ENCODE data around the gene QRFP. TPM values are rescaled to one million over a fixed set of nuclear protein-coding genes. Genes with fewer than 3 reads are reported as not detected.

Gene QRFP
- total RNA-seq, 1 donor from 2014 or later, result not detected

GRCh38 chr9:130882696-130883225, 13.9 kb downstream of the QRFP start:
- intact Hi-C loops (cut with DNase I), result no loop called here
- DNase-seq, result no peak
- no peaks in the 10 kb centered on the region for H3K9me3 ChIP-seq
- peaks cover 99% of the 10 kb centered on the region for H3K36me3 ChIP-seq
- H3K4me3 ChIP-seq, result no peak overlapping the region
- H3K4me1 ChIP-seq, result no peaks in the 10 kb centered on the region
- no peak for ATAC-seq
- H3K27me3 ChIP-seq, result no peaks in the 10 kb centered on the region
- no peak for TF ChIP-seq CTCF (IDR thresholded peaks at IDR 0.05)
- no peak overlapping the region for H3K27ac ChIP-seq

- no peaks in the 10 kb centered on the region for H3K27me3 ChIP-seq
- no peak for DNase-seq
- peaks cover 98% of the 10 kb centered on the region for H3K36me3 ChIP-seq
- no peak for TF ChIP-seq CTCF (IDR thresholded peaks at IDR 0.05)
- no peaks in the 10 kb centered on the region for H3K4me1 ChIP-seq
- no peak overlapping the region for H3K27ac ChIP-seq
- ATAC-seq, result no peak
- no peaks in the 10 kb centered on the region for H3K9me3 ChIP-seq
- no peak overlapping the region for H3K4me3 ChIP-seq
- intact Hi-C loops (cut with DNase I), result no loop called here
Measured at GRCh38 chr9:130881516-130881915, 15.1 kb downstream of the QRFP start.

DNA sequence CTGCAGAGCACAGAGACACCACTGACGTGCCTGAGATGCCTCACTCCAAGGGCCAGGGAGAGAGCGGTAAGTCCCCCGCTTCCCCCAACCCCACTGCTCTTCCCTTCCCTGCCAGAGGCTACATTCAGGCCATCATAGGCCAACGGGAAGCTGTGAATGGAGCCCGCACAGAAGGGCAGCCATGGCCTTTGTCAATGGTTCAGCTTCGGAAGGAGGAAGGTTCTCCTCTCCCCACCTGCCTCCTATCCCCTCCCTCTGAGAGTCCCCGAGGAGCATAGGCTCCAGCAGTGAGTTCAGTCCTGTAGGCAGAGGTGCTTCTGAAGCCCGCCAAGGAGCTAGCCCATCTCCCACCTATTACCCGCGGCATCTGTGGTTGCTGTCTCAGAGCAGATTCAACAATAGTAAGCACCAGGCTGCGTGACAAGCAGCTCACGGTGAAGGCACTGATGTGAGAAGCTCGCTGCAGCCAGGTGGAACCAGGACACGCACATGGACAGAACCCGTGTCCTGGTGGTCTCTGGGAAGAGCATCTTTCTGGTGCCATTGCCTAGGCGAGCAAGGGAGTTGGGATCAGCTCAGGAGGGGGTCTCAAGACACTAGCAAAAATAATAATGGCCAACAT, 15.9 kb downstream of the QRFP start:
- H3K27me3 ChIP-seq, result no peaks in the 10 kb centered on the region
- no peak for TF ChIP-seq CTCF (IDR thresholded peaks at IDR 0.05)
- no peaks in the 10 kb centered on the region for H3K4me1 ChIP-seq
- no peak overlapping the region for H3K27ac ChIP-seq
- peaks cover 97% of the 10 kb centered on the region for H3K36me3 ChIP-seq
- H3K9me3 ChIP-seq, result no peaks in the 10 kb centered on the region
- intact Hi-C loops (cut with DNase I), result no loop called here
- DNase-seq (no peak), ATAC-seq (no peak)
- no peak overlapping the region for H3K4me3 ChIP-seq

DNA sequence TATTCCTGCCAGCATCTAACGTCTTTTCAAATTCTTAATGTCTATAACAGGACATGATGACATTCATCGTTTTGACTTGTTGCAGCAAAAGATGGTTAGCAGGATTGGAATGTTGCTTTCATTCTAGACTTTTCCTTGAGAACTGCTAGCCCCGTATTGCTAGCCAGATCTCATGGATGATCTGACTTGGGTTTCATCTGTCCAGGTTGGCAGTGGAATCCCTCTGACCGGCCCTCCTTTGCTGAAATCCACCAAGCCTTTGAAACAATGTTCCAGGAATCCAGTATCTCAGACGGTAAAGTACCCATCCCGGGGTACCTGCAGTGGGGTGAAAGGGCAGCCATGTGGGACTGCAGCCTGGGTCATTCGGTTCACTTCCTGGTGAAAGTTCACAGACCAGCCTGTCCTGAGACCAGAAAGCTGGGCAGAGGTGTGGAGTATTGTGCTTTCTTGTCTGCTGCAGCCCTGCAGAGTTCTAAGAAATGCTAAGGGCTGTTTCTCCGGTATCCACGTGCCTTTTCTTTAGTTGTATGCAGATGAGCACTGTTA, 16.7 kb downstream of the QRFP start:
- Histone ChIP-seq H3K4me1 (no peaks in the 10 kb centered on the region), H3K27ac (no peak overlapping the region), H3K36me3 (peaks cover 97% of the 10 kb centered on the region), H3K27me3 (no peaks in the 10 kb centered on the region), H3K4me3 (no peak overlapping the region), H3K9me3 (no peaks in the 10 kb centered on the region)
- DNase-seq, result no peak
- intact Hi-C loops (cut with DNase I), result no loop called here
- ATAC-seq, result no peak
- no peak for TF ChIP-seq CTCF (IDR thresholded peaks at IDR 0.05)

GRCh38 chr9:130878295-130878694, 18.3 kb downstream of the QRFP start:
- ATAC-seq (no peak), DNase-seq (no peak)
- Histone ChIP-seq H3K9me3 (no peaks in the 10 kb centered on the region), H3K4me1 (no peaks in the 10 kb centered on the region), H3K27ac (no peak overlapping the region), H3K36me3 (peaks cover 97% of the 10 kb centered on the region), H3K4me3 (no peak overlapping the region), H3K27me3 (no peaks in the 10 kb centered on the region)
- intact Hi-C loops (cut with DNase I), result no loop called here
- no peak for TF ChIP-seq CTCF (IDR thresholded peaks at IDR 0.05)
